KMS-11 (cell line): ENCODE measurements around the gene LIPE.

Experiments
- H2AFZ ChIP-seq: fragments of 200-600 bp; sonication (generic); 2 replicates; pipeline ENCODE4 v1.6.1; 2016; ENCODE audit warnings: antibody characterized with exemption, mixed run types, low read depth
- H3K27ac ChIP-seq: fragments of 200-600 bp; sonication (generic); 2 replicates; pipeline ENCODE4 v1.6.1; 2016; ENCODE audit warnings: mild to moderate bottlenecking, mixed run types
- H3K27me3 ChIP-seq: fragments of 200-600 bp; sonication (generic); 2 replicates; pipeline ENCODE4 v1.6.1; 2017; ENCODE audit warnings: mild to moderate bottlenecking, low read depth, mixed run types, moderate library complexity; ENCODE audit not compliant: insufficient read depth
- H3K36me3 ChIP-seq: fragments of 200-600 bp; sonication (generic); 2 replicates; pipeline ENCODE4 v1.6.1; 2017; ENCODE audit warnings: mild to moderate bottlenecking, mixed run types; ENCODE audit not compliant: insufficient read depth
- H3K4me1 ChIP-seq: fragments of 200-600 bp; sonication (generic); 2 replicates; pipeline ENCODE4 v1.6.1; 2016; ENCODE audit warnings: mild to moderate bottlenecking, low read depth, mixed run types; ENCODE audit not compliant: poor library complexity, severe bottlenecking
- H3K4me2 ChIP-seq: fragments of 200-600 bp; sonication (generic); 2 replicates; pipeline ENCODE4 v1.7.0; 2016; ENCODE audit warnings: mild to moderate bottlenecking, mixed run types
- H3K4me3 ChIP-seq: fragments of 200-600 bp; sonication (generic); IDR thresholded peaks from 2 replicates; pipeline ENCODE4 v1.6.1; 2017; ENCODE audit warnings: low read depth, low read length, mixed read lengths; ENCODE audit not compliant: insufficient read depth
- H3K79me2 ChIP-seq: fragments of 200-600 bp; sonication (generic); 2 replicates; pipeline ENCODE4 v1.6.1; 2016; ENCODE audit warnings: low read depth, mixed run types; ENCODE audit not compliant: insufficient read depth
- H3K9ac ChIP-seq: fragments of 200-600 bp; sonication (generic); 2 replicates; pipeline ENCODE4 v1.6.1; 2016; ENCODE audit warnings: mild to moderate bottlenecking, mixed run types
- H4K20me1 ChIP-seq: fragments of 200-600 bp; sonication (generic); 2 replicates; pipeline ENCODE4 v1.6.1; 2016; ENCODE audit warnings: mild to moderate bottlenecking, mixed run types; ENCODE audit not compliant: insufficient read depth
- TF ChIP-seq, protein P1 (sequence below): fragments of 200-600 bp; sonication (generic); conservative IDR thresholded peaks from 2 replicates; pipeline ENCODE4 v1.6.1; 2017; ENCODE audit warnings: low read depth, mild to moderate bottlenecking, antibody characterized with exemption, low read length, moderate library complexity, mixed read lengths

LIPE gene

GRCh38 chr19:42472402-42473147 is 45.4 kb upstream of the LIPE start:
- TF ChIP-seq, protein P1, sequence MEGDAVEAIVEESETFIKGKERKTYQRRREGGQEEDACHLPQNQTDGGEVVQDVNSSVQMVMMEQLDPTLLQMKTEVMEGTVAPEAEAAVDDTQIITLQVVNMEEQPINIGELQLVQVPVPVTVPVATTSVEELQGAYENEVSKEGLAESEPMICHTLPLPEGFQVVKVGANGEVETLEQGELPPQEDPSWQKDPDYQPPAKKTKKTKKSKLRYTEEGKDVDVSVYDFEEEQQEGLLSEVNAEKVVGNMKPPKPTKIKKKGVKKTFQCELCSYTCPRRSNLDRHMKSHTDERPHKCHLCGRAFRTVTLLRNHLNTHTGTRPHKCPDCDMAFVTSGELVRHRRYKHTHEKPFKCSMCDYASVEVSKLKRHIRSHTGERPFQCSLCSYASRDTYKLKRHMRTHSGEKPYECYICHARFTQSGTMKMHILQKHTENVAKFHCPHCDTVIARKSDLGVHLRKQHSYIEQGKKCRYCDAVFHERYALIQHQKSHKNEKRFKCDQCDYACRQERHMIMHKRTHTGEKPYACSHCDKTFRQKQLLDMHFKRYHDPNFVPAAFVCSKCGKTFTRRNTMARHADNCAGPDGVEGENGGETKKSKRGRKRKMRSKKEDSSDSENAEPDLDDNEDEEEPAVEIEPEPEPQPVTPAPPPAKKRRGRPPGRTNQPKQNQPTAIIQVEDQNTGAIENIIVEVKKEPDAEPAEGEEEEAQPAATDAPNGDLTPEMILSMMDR: no peak
- H2AFZ ChIP-seq: no peak overlapping the region
- H3K4me2 ChIP-seq: no peak overlapping the region
- no peak overlapping the region for H3K9ac ChIP-seq
- no peaks in the 10 kb centered on the region for H3K27me3 ChIP-seq
- no peak overlapping the region for H3K27ac ChIP-seq
- no peaks in the 10 kb centered on the region for H4K20me1 ChIP-seq
- H3K79me2 ChIP-seq: no peaks in the 10 kb centered on the region
- no peaks in the 10 kb centered on the region for H3K36me3 ChIP-seq
- no peak overlapping the region for H3K4me3 ChIP-seq
- H3K4me1 ChIP-seq: no peaks in the 10 kb centered on the region

- H3K79me2 ChIP-seq: no peaks in the 10 kb centered on the region
- TF ChIP-seq, protein P1: no peak
- H3K4me2 ChIP-seq: no peak overlapping the region
- H3K27me3 ChIP-seq: no peaks in the 10 kb centered on the region
- H4K20me1 ChIP-seq: no peaks in the 10 kb centered on the region
- no peaks in the 10 kb centered on the region for H3K36me3 ChIP-seq
- H3K4me1 ChIP-seq: no peaks in the 10 kb centered on the region
- H3K4me3 ChIP-seq: no peak overlapping the region
- no peak overlapping the region for H3K9ac ChIP-seq
- H2AFZ ChIP-seq: no peak overlapping the region
- H3K27ac ChIP-seq: no peak overlapping the region
Measured at GRCh38 chr19:42471554-42472249, 44.5 kb upstream of the LIPE start.

- Histone ChIP-seq H3K79me2 (no peaks in the 10 kb centered on the region), H4K20me1 (no peaks in the 10 kb centered on the region), H3K27me3 (no peaks in the 10 kb centered on the region), H3K4me3 (no peak overlapping the region), H3K4me1 (no peaks in the 10 kb centered on the region), H3K36me3 (no peaks in the 10 kb centered on the region), H3K27ac (no peak overlapping the region), H2AFZ (no peak overlapping the region), H3K4me2 (no peak overlapping the region), H3K9ac (no peak overlapping the region)
- TF ChIP-seq, protein P1: no peak
Measured at GRCh38 chr19:42469311-42470235, 42.4 kb upstream of the LIPE start.

DNA sequence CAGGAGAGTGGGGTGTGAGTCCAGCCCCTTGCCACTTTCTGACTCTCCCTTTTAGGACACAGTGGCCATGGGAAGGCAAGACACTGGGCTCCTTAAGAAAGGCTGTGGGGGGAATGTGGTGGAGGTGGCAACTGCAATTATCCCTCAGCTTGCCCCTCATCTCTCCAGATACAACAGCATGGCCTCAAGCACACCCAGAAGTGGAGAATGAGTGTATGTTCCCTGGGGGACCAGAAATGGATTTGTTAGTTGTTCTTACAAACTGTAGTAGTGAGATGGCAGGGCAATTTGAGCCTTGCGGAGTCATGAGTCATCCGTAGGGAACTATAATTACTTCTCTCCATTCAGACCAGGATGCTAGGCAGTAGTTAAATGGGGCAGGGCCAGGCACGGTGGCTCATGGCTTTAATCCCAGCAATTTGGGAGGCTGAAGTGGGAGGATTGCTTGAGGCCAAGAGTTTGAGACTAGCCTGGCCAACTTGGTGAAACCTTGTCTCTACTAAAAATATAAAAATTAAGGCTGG is 41.1 kb upstream of the LIPE start:
- Histone ChIP-seq H3K4me3 (no peak overlapping the region), H3K79me2 (no peaks in the 10 kb centered on the region), H3K36me3 (no peaks in the 10 kb centered on the region), H3K27me3 (no peaks in the 10 kb centered on the region), H3K4me2 (no peak overlapping the region), H3K9ac (no peak overlapping the region), H4K20me1 (no peaks in the 10 kb centered on the region), H3K27ac (no peak overlapping the region), H3K4me1 (no peaks in the 10 kb centered on the region), H2AFZ (no peak overlapping the region)
- TF ChIP-seq, protein P1: no peak
